H1 (cell line): ENCODE results near the gene HMGXB3. TPM values are rescaled to one million over a fixed set of nuclear protein-coding genes. Genes with fewer than 3 reads are reported as not detected.

Source experiments
- NANOG ChIP-seq: IDR thresholded peaks from 2 replicates; pipeline ENCODE4 v1.6.1; 2011; ENCODE audit warnings: low read length, low read depth, mild to moderate bottlenecking, inconsistent platforms; ENCODE audit not compliant: insufficient read depth, poor library complexity, severe bottlenecking
- polyA plus RNA-seq, 7 experiments: library from polyadenylated mRNA; depleted of rRNA in 3 of 7; stranded (reverse) in 5 of 7; unstranded in 2 of 7; fragments of >200 nt in 5 of 7; fragments of 200-250 nt in 2 of 7; gene quantifications; 1 replicate in 5 of 7; 2 replicates in 1 of 7; 4 replicates in 1 of 7; pipeline versions ENCODE4 v1.2.1 to v1.2.3, GENCODE V29; 2011 to 2013; ENCODE audit warnings: missing spikeins in 2 of 7, mixed read lengths in 2 of 7
- total RNA-seq: library from RNA; stranded (reverse); fragmentation: NEBNext Ultra II Directional; extraction: Animal tissue kit (Norgen Biotek cat#: 25700); gene quantifications from 2 replicates; pipeline ENCODE4 v1.2.1, GENCODE V29; 2021

HMGXB3 gene
- total and polyA plus RNA-seq, 2 of the 8 experiments (the other 6 are each of a cell fraction or from before 2014, with no cell fraction given): 26.8 to 28.0 TPM

- TF ChIP-seq NANOG: no peak
- TF ChIP-seq, all 59 proteins: peak for 0
Observed at GRCh38 chr5:149969181-149969930, 31.2 kb upstream of the HMGXB3 start (continued).
